ENCODE data around the gene MACROH2A2. TPM values are rescaled to one million over a fixed set of nuclear protein-coding genes. Genes with fewer than 3 reads are reported as not detected.
"Not testable (repeated sequence)": the region's sequence is repeated elsewhere in the genome, so short reads cannot be mapped to it uniquely, and the experiment has no call there.

The MACROH2A2 gene
- 52.0 TPM for polyA plus RNA-seq
- long read RNA-seq, donor 1, partial matches to known transcripts, result 0 of 3 reads
- long read RNA-seq, donor 1, other reads (novel, unspliced or antisense), result 0 of 3 reads
- long read RNA-seq, donor 2, transcript H2AFY2-201 (9 exons, 1,980 nt), result major isoform, 24 of 30 reads
- long read RNA-seq, donor 2, partial matches to known transcripts, result 6 of 30 reads
- long read RNA-seq, donor 2, other reads (novel, unspliced or antisense), result 0 of 30 reads
- long read RNA-seq, donor 3, result 0 reads
- long read RNA-seq, donor 4, partial matches to known transcripts, result 0 of 4 reads
- long read RNA-seq, donor 4, other reads (novel, unspliced or antisense), result 0 of 4 reads
- long read RNA-seq, donor 5, transcript H2AFY2-201 (9 exons, 1,980 nt), result major isoform, 5 of 5 reads
- long read RNA-seq, donor 5, partial matches to known transcripts, result 0 of 5 reads
- long read RNA-seq, donor 5, other reads (novel, unspliced or antisense), result 0 of 5 reads
- long read RNA-seq, donor 6, transcript H2AFY2-201 (9 exons, 1,980 nt), result major isoform, 21 of 21 reads
- long read RNA-seq, donor 6, partial matches to known transcripts, result 0 of 21 reads
- long read RNA-seq, donor 6, other reads (novel, unspliced or antisense), result 0 of 21 reads
- long read RNA-seq, donor 7, transcript H2AFY2-201 (9 exons, 1,980 nt), result major isoform, 9 of 9 reads
- long read RNA-seq, donor 7, partial matches to known transcripts, result 0 of 9 reads
- long read RNA-seq, donor 7, other reads (novel, unspliced or antisense), result 0 of 9 reads
- long read RNA-seq, donor 8, transcript H2AFY2-201 (9 exons, 1,980 nt), result major isoform, 14 of 14 reads
- long read RNA-seq, donor 8, partial matches to known transcripts, result 0 of 14 reads
- long read RNA-seq, donor 8, other reads (novel, unspliced or antisense), result 0 of 14 reads
- long read RNA-seq, donor 9, transcript H2AFY2-201 (9 exons, 1,980 nt), result major isoform, 19 of 19 reads
- long read RNA-seq, donor 9, partial matches to known transcripts, result 0 of 19 reads
- long read RNA-seq, donor 9, other reads (novel, unspliced or antisense), result 0 of 19 reads
- long read RNA-seq, donor 10, transcript H2AFY2-201 (9 exons, 1,980 nt), result major isoform, 21 of 21 reads
- long read RNA-seq, donor 10, partial matches to known transcripts, result 0 of 21 reads
- long read RNA-seq, donor 10, other reads (novel, unspliced or antisense), result 0 of 21 reads
- long read RNA-seq, donor 11, transcript H2AFY2-201 (9 exons, 1,980 nt), result major isoform, 13 of 31 reads
- long read RNA-seq, donor 11, partial matches to known transcripts, result 18 of 31 reads
- long read RNA-seq, donor 11, other reads (novel, unspliced or antisense), result 0 of 31 reads

- H3K27ac ChIP-seq (ENCODE audit: low read length), result peak within 1 kb of the TSS; percentile 56
- no peaks in the 10 kb centered on the region for H3K9me3 ChIP-seq (ENCODE audit: control insufficient read depth, low read depth, low read length)
- no peaks in the 10 kb centered on the region for H3K36me3 ChIP-seq (ENCODE audit: control insufficient read depth, insufficient read depth, low read length)
- WGBS (ENCODE audit: insufficient coverage, low lambda C conversion rate), result no CpG with 5 or more reads among the region's 58 CpGs
- no peaks in the 10 kb centered on the region for H3K27me3 ChIP-seq (ENCODE audit: control insufficient read depth, insufficient read depth, low read length)
- H3K4me3 ChIP-seq (ENCODE audit: low read length), result peak within 1 kb of the TSS; percentile 77
- DNase-seq, result peak; percentile 59 to 89
- peaks cover 4% of the 10 kb centered on the region for H3K4me1 ChIP-seq (ENCODE audit: control insufficient read depth, insufficient read depth, low read length)
Measured at GRCh38 chr10:70052462-70053217, at the start of gene MACROH2A2. Gene MACROH2A2 (plus strand): TSS chr10:70052846. CDS start chr10:70075659, 22,813 bp downstream.

GRCh38 chr10:70007116-70007820 lies 45.4 kb upstream of the MACROH2A2 start:
- Histone ChIP-seq H3K36me3 (ENCODE audit: control insufficient read depth, insufficient read depth, low read length) (no peaks in the 10 kb centered on the region), H3K4me3 (ENCODE audit: low read length) (no peak overlapping the region), H3K9me3 (ENCODE audit: control insufficient read depth, low read depth, low read length) (no peaks in the 10 kb centered on the region), H3K27me3 (ENCODE audit: control insufficient read depth, insufficient read depth, low read length) (peaks cover 6% of the 10 kb centered on the region), H3K27ac (ENCODE audit: low read length) (no peak overlapping the region), H3K4me1 (ENCODE audit: control insufficient read depth, insufficient read depth, low read length) (no peaks in the 10 kb centered on the region)
- WGBS (ENCODE audit: insufficient coverage, low lambda C conversion rate), result no CpG with 5 or more reads among the region's 9 CpGs
- no peak for DNase-seq

- DNase-seq, result no peak
- Histone ChIP-seq H3K36me3 (ENCODE audit: control insufficient read depth, insufficient read depth, low read length) (no peaks in the 10 kb centered on the region), H3K4me3 (ENCODE audit: low read length) (no peak overlapping the region), H3K27me3 (ENCODE audit: control insufficient read depth, insufficient read depth, low read length) (peaks cover 3% of the 10 kb centered on the region), H3K9me3 (ENCODE audit: control insufficient read depth, low read depth, low read length) (no peaks in the 10 kb centered on the region), H3K4me1 (ENCODE audit: control insufficient read depth, insufficient read depth, low read length) (no peaks in the 10 kb centered on the region), H3K27ac (ENCODE audit: low read length) (no peak overlapping the region)
Measured at GRCh38 chr10:70031215-70031614, 21.4 kb upstream of the MACROH2A2 start.

- Histone ChIP-seq H3K4me1 (ENCODE audit: control insufficient read depth, insufficient read depth, low read length) (no peaks in the 10 kb centered on the region), H3K4me3 (ENCODE audit: low read length) (no peak overlapping the region), H3K27me3 (ENCODE audit: control insufficient read depth, insufficient read depth, low read length) (peaks cover 3% of the 10 kb centered on the region), H3K36me3 (ENCODE audit: control insufficient read depth, insufficient read depth, low read length) (no peaks in the 10 kb centered on the region), H3K9me3 (ENCODE audit: control insufficient read depth, low read depth, low read length) (no peaks in the 10 kb centered on the region), H3K27ac (ENCODE audit: low read length) (no peak overlapping the region)
- WGBS (ENCODE audit: insufficient coverage, low lambda C conversion rate), result no CpG with 5 or more reads among the region's 5 CpGs
- DNase-seq, result no peak
Measured at GRCh38 chr10:70032667-70033289, 19.9 kb upstream of the MACROH2A2 start.

GRCh38 chr10:70034232-70034631 lies 18.4 kb upstream of the MACROH2A2 start:
- H3K27ac ChIP-seq (ENCODE audit: low read length), result no peak overlapping the region
- no peaks in the 10 kb centered on the region for H3K36me3 ChIP-seq (ENCODE audit: control insufficient read depth, insufficient read depth, low read length)
- 0% methylated on average over 1 of the region's 4 CpGs for WGBS (ENCODE audit: insufficient coverage, low lambda C conversion rate)
- no peak overlapping the region for H3K4me3 ChIP-seq (ENCODE audit: low read length)
- H3K27me3 ChIP-seq (ENCODE audit: control insufficient read depth, insufficient read depth, low read length), result peaks cover 3% of the 10 kb centered on the region
- no peak for DNase-seq
- no peaks in the 10 kb centered on the region for H3K9me3 ChIP-seq (ENCODE audit: control insufficient read depth, low read depth, low read length)
- H3K4me1 ChIP-seq (ENCODE audit: control insufficient read depth, insufficient read depth, low read length), result no peaks in the 10 kb centered on the region

- no CpG with 5 or more reads among the region's 1 CpG for WGBS (ENCODE audit: insufficient coverage, low lambda C conversion rate)
- no peak overlapping the region for H3K27ac ChIP-seq (ENCODE audit: low read length)
- no peak for DNase-seq
Measured at GRCh38 chr10:70035531-70035930, 17.1 kb upstream of the MACROH2A2 start.

GRCh38 chr10:70038923-70039322 lies 13.7 kb upstream of the MACROH2A2 start:
- Histone ChIP-seq H3K27ac (ENCODE audit: low read length) (no peak overlapping the region), H3K4me1 (ENCODE audit: control insufficient read depth, insufficient read depth, low read length) (no peaks in the 10 kb centered on the region), H3K36me3 (ENCODE audit: control insufficient read depth, insufficient read depth, low read length) (no peaks in the 10 kb centered on the region), H3K9me3 (ENCODE audit: control insufficient read depth, low read depth, low read length) (peaks cover 3% of the 10 kb centered on the region), H3K4me3 (ENCODE audit: low read length) (no peak overlapping the region), H3K27me3 (ENCODE audit: control insufficient read depth, insufficient read depth, low read length) (peaks cover 3% of the 10 kb centered on the region)
- DNase-seq, result no peak

More at GRCh38 chr10:70035531-70035930, 17.1 kb upstream of the MACROH2A2 start:
- Histone ChIP-seq H3K4me1 (ENCODE audit: control insufficient read depth, insufficient read depth, low read length) (no peaks in the 10 kb centered on the region), H3K36me3 (ENCODE audit: control insufficient read depth, insufficient read depth, low read length) (no peaks in the 10 kb centered on the region), H3K27me3 (ENCODE audit: control insufficient read depth, insufficient read depth, low read length) (peaks cover 3% of the 10 kb centered on the region), H3K9me3 (ENCODE audit: control insufficient read depth, low read depth, low read length) (no peaks in the 10 kb centered on the region), H3K4me3 (ENCODE audit: low read length) (no peak overlapping the region)

GRCh38 chr10:70041016-70041415 lies 11.6 kb upstream of the MACROH2A2 start:
- 100% methylated on average over 1 of the region's 2 CpGs for WGBS (ENCODE audit: insufficient coverage, low lambda C conversion rate)
- Histone ChIP-seq H3K27ac (ENCODE audit: low read length) (no peak overlapping the region), H3K4me3 (ENCODE audit: low read length) (no peak overlapping the region), H3K4me1 (ENCODE audit: control insufficient read depth, insufficient read depth, low read length) (no peaks in the 10 kb centered on the region), H3K27me3 (ENCODE audit: control insufficient read depth, insufficient read depth, low read length) (no peaks in the 10 kb centered on the region), H3K9me3 (ENCODE audit: control insufficient read depth, low read depth, low read length) (peaks cover 3% of the 10 kb centered on the region), H3K36me3 (ENCODE audit: control insufficient read depth, insufficient read depth, low read length) (no peaks in the 10 kb centered on the region)
- DNase-seq, result no peak

GRCh38 chr10:70041739-70042138 lies 10.9 kb upstream of the MACROH2A2 start:
- H3K4me1 ChIP-seq (ENCODE audit: control insufficient read depth, insufficient read depth, low read length); H3K36me3 ChIP-seq (ENCODE audit: control insufficient read depth, insufficient read depth, low read length); H3K27ac ChIP-seq (ENCODE audit: low read length); DNase-seq; H3K9me3 ChIP-seq (ENCODE audit: control insufficient read depth, low read depth, low read length); H3K27me3 ChIP-seq (ENCODE audit: control insufficient read depth, insufficient read depth, low read length); H3K4me3 ChIP-seq (ENCODE audit: low read length): not testable (repeated sequence)
- WGBS (ENCODE audit: insufficient coverage, low lambda C conversion rate), result no CpG with 5 or more reads among the region's 8 CpGs
